Activated CD8-positive, alpha-beta memory T cell treated with anti-CD3 and anti-CD28 coated beads for 24 hours (primary cell): ENCODE results near the gene HLCS.
"Not testable (repeated sequence)": the region's sequence is repeated elsewhere in the genome, so short reads cannot be mapped to it uniquely, and the experiment has no call there.

Experiments
- DNase-seq: peaks from one replicate; pipeline ENCODE4 v3.0.0-alpha.2; 2020

The HLCS gene

GRCh38 chr21:36955783-36956182 lies 10.7 kb downstream of the HLCS start:
- no peak for DNase-seq

- not testable (repeated sequence) for DNase-seq
These were observed 14.1 kb downstream of the HLCS start for GRCh38 chr21:36952331-36952730.

- no peak for DNase-seq
These were observed 17.0 kb downstream of the HLCS start for GRCh38 chr21:36949171-36950141.

- no peak for DNase-seq
These were observed 17.8 kb downstream of the HLCS start for GRCh38 chr21:36948686-36949085.

GRCh38 chr21:36946949-36947356 lies 19.5 kb downstream of the HLCS start:
- DNase-seq = no peak

GRCh38 chr21:36945496-36946138 lies 20.9 kb downstream of the HLCS start:
- no peak for DNase-seq

GRCh38 chr21:36936361-36937135 lies 29.9 kb downstream of the HLCS start:
- no peak for DNase-seq

- DNase-seq = no peak
These were observed 31.5 kb downstream of the HLCS start for GRCh38 chr21:36934864-36935420.

- no peak for DNase-seq
These were observed 34.2 kb downstream of the HLCS start for GRCh38 chr21:36932161-36932816.

- no peak for DNase-seq
These were observed 36.8 kb downstream of the HLCS start for GRCh38 chr21:36929622-36930021.

GRCh38 chr21:36928960-36929359 lies 37.5 kb downstream of the HLCS start:
- no peak for DNase-seq

- peak; percentile 87 for DNase-seq
These were observed 38.8 kb downstream of the HLCS start for GRCh38 chr21:36927719-36928117.

GRCh38 chr21:36926989-36927718 lies 39.3 kb downstream of the HLCS start:
- no peak for DNase-seq

GRCh38 chr21:36923270-36923669 lies 43.2 kb downstream of the HLCS start:
- DNase-seq = no peak

GRCh38 chr21:36922861-36923260 lies 43.6 kb downstream of the HLCS start:
- no peak for DNase-seq

GRCh38 chr21:36918291-36918690 lies 48.2 kb downstream of the HLCS start:
- DNase-seq = no peak

- DNase-seq = no peak
These were observed 48.9 kb downstream of the HLCS start for GRCh38 chr21:36917471-36918158.

- DNase-seq = no peak
These were observed 49.8 kb downstream of the HLCS start for GRCh38 chr21:36916718-36917117.

GRCh38 chr21:36915696-36916245 lies 50.7 kb downstream of the HLCS start:
- DNase-seq = no peak

GRCh38 chr21:36915014-36915695 lies 51.3 kb downstream of the HLCS start:
- no peak for DNase-seq
